Right lobe of liver (tissue), 4 donors: ENCODE measurements around the gene FRY.

Experiments
- CTCF ChIP-seq, 4 donors: fragments of 200-600 bp in 3 of 4; fragments of 450-650 bp in 1 of 4; IDR thresholded peaks; one replicate each; pipeline versions ENCODE4 v1.5.1 to v1.8.0; 2016 to 2022; ENCODE audit warnings: antibody characterized with exemption in 4 of 4, mild to moderate bottlenecking in 2 of 4
- POLR2A ChIP-seq: fragments of 450-650 bp; IDR thresholded peaks from one replicate; pipeline ENCODE4 v1.6.1; 2017; ENCODE audit warnings: antibody characterized with exemption, mild to moderate bottlenecking
- donor health status: DM: no; HTN: no; CAD: no.
- donor health status: DM: no; HTN: no; CAD: no.
- donor health status: DM: no; HTN: yes; CAD: no.

DNA sequence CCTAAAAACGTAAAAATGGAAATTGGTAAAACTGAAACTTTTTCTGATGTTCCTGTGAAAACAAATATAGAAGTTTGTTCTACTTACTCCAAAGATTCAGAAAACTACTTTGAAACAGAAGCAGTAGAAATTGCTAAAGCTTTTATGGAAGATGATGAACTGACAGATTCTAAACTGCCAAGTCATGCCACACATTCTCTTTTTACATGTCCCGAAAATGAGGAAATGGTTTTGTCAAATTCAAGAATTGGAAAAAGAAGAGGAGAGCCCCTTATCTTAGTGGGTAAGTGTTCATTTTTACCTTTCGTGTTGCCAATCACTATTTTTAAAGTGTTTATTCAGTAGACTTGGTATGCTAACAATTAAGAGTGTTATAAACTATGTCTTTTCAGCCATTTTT is 309.3 kb downstream of the FRY start:
- TF ChIP-seq POLR2A (no peak), CTCF (IDR thresholded peaks at IDR 0.05) (no peak)
